Esophagus squamous epithelium (tissue), 5 donors: Measurements from ENCODE around the gene CTXND1. TPM values are rescaled to one million over a fixed set of nuclear protein-coding genes. Genes with fewer than 3 reads are reported as not detected.

Experiments used
- DNase-seq: peaks from one replicate; lab custom pipeline; 2025; lab: John Stamatoyannopoulos, UW
- H3K27ac ChIP-seq, 4 donors: fragments of 200-600 bp; sonication (generic); one replicate each; pipeline ENCODE4 v1.5.1; 2016 to 2019; ENCODE audit warnings: mild to moderate bottlenecking in 1 of 4
- H3K27me3 ChIP-seq, 4 donors: fragments of 200-600 bp; sonication (generic); 1 replicate in 3 of 4; 2 replicates in 1 of 4; pipeline versions ENCODE4 v1.5.1 to v1.6.0; 2017 to 2021; ENCODE audit warnings: antibody characterized with exemption in 1 of 4
- H3K36me3 ChIP-seq, 3 donors: fragments of 200-600 bp; sonication (generic); one replicate each; pipeline ENCODE4 v1.5.1; 2016 to 2019
- H3K4me1 ChIP-seq, 3 donors: fragments of 200-600 bp; sonication (generic); one replicate each; pipeline ENCODE4 v1.5.1; 2017 to 2019
- H3K4me3 ChIP-seq, 4 donors: fragments of 200-600 bp; sonication (generic); 1 replicate in 3 of 4; 2 replicates in 1 of 4; pipeline ENCODE4 v1.5.1; 2016 to 2019; ENCODE audit warnings: mild to moderate bottlenecking in 2 of 4, moderate library complexity in 1 of 4
- H3K9me3 ChIP-seq, 3 donors: fragments of 200-600 bp; sonication (generic); one replicate each; pipeline ENCODE4 v1.5.1; 2016 to 2019
- CTCF ChIP-seq, 6 experiments: fragments of 450-650 bp in 4 of 6; fragments of 200-600 bp in 2 of 6; sonication (generic) in 2 of 6; IDR thresholded peaks; one replicate each; pipeline ENCODE4 v1.5.1; 2016 to 2019; ENCODE audit warnings: antibody characterized with exemption in 6 of 6, mild to moderate bottlenecking in 4 of 6, moderate library complexity in 4 of 6
- POLR2A ChIP-seq, 4 donors: fragments of 450-650 bp; IDR thresholded peaks; one replicate each; pipeline ENCODE4 v1.6.1; 2017; ENCODE audit warnings: antibody characterized with exemption in 4 of 4, mild to moderate bottlenecking in 4 of 4, moderate library complexity in 3 of 4
- WGBS, 2 donors: methylation state at CpG; one replicate each; pipeline ENCODE4 v1.1.5; 2018; 5-methylcytosine and 5-hydroxymethylcytosine counted together
- intact Hi-C: fragments of 100-400 bp; cut with DNase I; formaldehyde crosslinking; loops from one replicate; pipeline ENCODE4 v1.15.0; 2022
- total RNA-seq, 4 donors: library from RNA; depleted of rRNA; stranded (reverse); fragments of >200 nt; gene quantifications; one replicate each; pipeline ENCODE4 v1.1.0, GENCODE V29; 2016
- donor health status: DM: yes; HTN: yes; CAD: no.

Gene CTXND1
- total RNA-seq, 4 donors from 2014 or later = not detected

GRCh38 chr15:80242132-80242769 is 9.8 kb downstream of the CTXND1 start:
- Histone ChIP-seq H3K4me1 (no peaks in the 10 kb centered on the region), H3K36me3 (no peaks in the 10 kb centered on the region), H3K4me3 (no peak overlapping the region), H3K9me3 (no peaks in the 10 kb centered on the region), H3K27ac (no peak overlapping the region), H3K27me3 (peaks cover 0 to 75% (median 0%) of the 10 kb centered on the region in 4 donors)
- intact Hi-C loops = no loop called here
- TF ChIP-seq POLR2A (IDR thresholded peaks at IDR 0.05) (no peak), CTCF (IDR thresholded peaks at IDR 0.05) (peak in 3 of 6 experiments; percentile 28 to 49 (median 35))
- 28 to 35% methylated on average over 8 to 9 of the region's 11 CpGs for WGBS, 2 donors
- no peak for DNase-seq

GRCh38 chr15:80241508-80241907 is 10.5 kb downstream of the CTXND1 start:
- no peaks in the 10 kb centered on the region for H3K4me1 ChIP-seq
- no peak overlapping the region for H3K27ac ChIP-seq
- WGBS, 2 donors = 41 to 45% methylated on average over 2 to 3 of the region's 5 CpGs
- DNase-seq = no peak
- intact Hi-C loops = no loop called here
- TF ChIP-seq CTCF (IDR thresholded peaks at IDR 0.05) (no peak), POLR2A (IDR thresholded peaks at IDR 0.05) (no peak)
- no peaks in the 10 kb centered on the region for H3K9me3 ChIP-seq
- no peak overlapping the region for H3K4me3 ChIP-seq
- no peaks in the 10 kb centered on the region for H3K36me3 ChIP-seq
- peaks cover 0 to 68% (median 0%) of the 10 kb centered on the region in 4 donors for H3K27me3 ChIP-seq

GRCh38 chr15:80240276-80240675 is 11.7 kb downstream of the CTXND1 start:
- intact Hi-C loops = no loop called here
- no peak for TF ChIP-seq POLR2A (IDR thresholded peaks at IDR 0.05)
- no peak for TF ChIP-seq CTCF (IDR thresholded peaks at IDR 0.05)
- Histone ChIP-seq H3K4me1 (no peaks in the 10 kb centered on the region), H3K9me3 (no peaks in the 10 kb centered on the region), H3K36me3 (no peaks in the 10 kb centered on the region), H3K27ac (no peak overlapping the region), H3K4me3 (no peak overlapping the region), H3K27me3 (peaks cover 0 to 68% (median 0%) of the 10 kb centered on the region in 4 donors)
- 51 to 58% methylated on average over 4 of the region's 4 CpGs for WGBS, 2 donors
- no peak for DNase-seq

GRCh38 chr15:80234883-80235282 is 17.1 kb downstream of the CTXND1 start:
- intact Hi-C loops = no loop called here
- no peaks in the 10 kb centered on the region for H3K9me3 ChIP-seq
- H3K27me3 ChIP-seq = peaks cover 0 to 60% (median 0%) of the 10 kb centered on the region in 4 donors
- no peak overlapping the region for H3K27ac ChIP-seq
- no peak for DNase-seq
- no peaks in the 10 kb centered on the region for H3K36me3 ChIP-seq
- H3K4me3 ChIP-seq = no peak overlapping the region
- TF ChIP-seq POLR2A (IDR thresholded peaks at IDR 0.05) (no peak), CTCF (IDR thresholded peaks at IDR 0.05) (peak in 5 of 6 experiments; percentile 25 to 61 (median 49))
- no CpG with 5 or more reads among the region's 4 CpGs for whole genome bisulfite sequencing, 2 donors
- H3K4me1 ChIP-seq = no peaks in the 10 kb centered on the region

- Histone ChIP-seq H3K36me3 (no peaks in the 10 kb centered on the region), H3K4me3 (no peak overlapping the region), H3K9me3 (no peaks in the 10 kb centered on the region), H3K27me3 (peaks cover 0 to 57% (median 0%) of the 10 kb centered on the region in 4 donors), H3K27ac (no peak overlapping the region), H3K4me1 (no peaks in the 10 kb centered on the region)
- 20 to 35% methylated on average over 6 to 7 of the region's 9 CpGs for WGBS, 2 donors
- intact Hi-C loops = no loop called here
- no peak for DNase-seq
- TF ChIP-seq POLR2A (IDR thresholded peaks at IDR 0.05) (no peak), CTCF (IDR thresholded peaks at IDR 0.05) (no peak)
These were observed 18.4 kb downstream of the CTXND1 start for GRCh38 chr15:80233581-80233980.
